ENCODE data around the gene GCDH.

GRCh38 chr19:12938779-12939601 lies 48.0 kb downstream of the GCDH start:
- no peak for TF ChIP-seq CTCF (IDR thresholded peaks at IDR 0.05; ENCODE audit: control extremely low read depth in 1 of 3, insufficient read depth in 1 of 3, low read depth in 1 of 3, low read length in 3 of 3)
- TF ChIP-seq RFX5 (IDR thresholded peaks at IDR 0.05; ENCODE audit: borderline replicate concordance, low read depth, low read length): no peak
- no peak for TF ChIP-seq USF2 (IDR thresholded peaks at IDR 0.05; ENCODE audit: low read length)
- no peak for TF ChIP-seq BRCA1 (IDR thresholded peaks at IDR 0.05; ENCODE audit: low read depth, low read length)
- no peak for TF ChIP-seq TAF1 (IDR thresholded peaks at IDR 0.05; ENCODE audit: low read depth, low read length)
- TF ChIP-seq EZH2 (IDR thresholded peaks at IDR 0.05; ENCODE audit: low read depth, low read length, severe bottlenecking): no peak
- peak; percentile 30 for TF ChIP-seq TAF7 (optimal IDR thresholded peaks at IDR 0.05; ENCODE audit: borderline replicate concordance, low read depth, low read length)
- TF ChIP-seq POLR2A (IDR thresholded peaks at IDR 0.05; ENCODE audit: control extremely low read depth in 1 of 2, low read depth in 2 of 2, low read length in 2 of 2): no peak; a peak in 1 of 3 replicates
- no peak for TF ChIP-seq CHD7 (IDR thresholded peaks at IDR 0.05; ENCODE audit: insufficient replicate concordance, low read length)
